NCI-H1092 treated with DMSO at 0.1 percent for 48 hours (cell line): ENCODE results near the gene CLDN6.

ENCODE experiments used
- DNase-seq: peaks from one replicate; lab custom pipeline; 2025; lab: John Stamatoyannopoulos, UW

CLDN6 gene

DNA sequence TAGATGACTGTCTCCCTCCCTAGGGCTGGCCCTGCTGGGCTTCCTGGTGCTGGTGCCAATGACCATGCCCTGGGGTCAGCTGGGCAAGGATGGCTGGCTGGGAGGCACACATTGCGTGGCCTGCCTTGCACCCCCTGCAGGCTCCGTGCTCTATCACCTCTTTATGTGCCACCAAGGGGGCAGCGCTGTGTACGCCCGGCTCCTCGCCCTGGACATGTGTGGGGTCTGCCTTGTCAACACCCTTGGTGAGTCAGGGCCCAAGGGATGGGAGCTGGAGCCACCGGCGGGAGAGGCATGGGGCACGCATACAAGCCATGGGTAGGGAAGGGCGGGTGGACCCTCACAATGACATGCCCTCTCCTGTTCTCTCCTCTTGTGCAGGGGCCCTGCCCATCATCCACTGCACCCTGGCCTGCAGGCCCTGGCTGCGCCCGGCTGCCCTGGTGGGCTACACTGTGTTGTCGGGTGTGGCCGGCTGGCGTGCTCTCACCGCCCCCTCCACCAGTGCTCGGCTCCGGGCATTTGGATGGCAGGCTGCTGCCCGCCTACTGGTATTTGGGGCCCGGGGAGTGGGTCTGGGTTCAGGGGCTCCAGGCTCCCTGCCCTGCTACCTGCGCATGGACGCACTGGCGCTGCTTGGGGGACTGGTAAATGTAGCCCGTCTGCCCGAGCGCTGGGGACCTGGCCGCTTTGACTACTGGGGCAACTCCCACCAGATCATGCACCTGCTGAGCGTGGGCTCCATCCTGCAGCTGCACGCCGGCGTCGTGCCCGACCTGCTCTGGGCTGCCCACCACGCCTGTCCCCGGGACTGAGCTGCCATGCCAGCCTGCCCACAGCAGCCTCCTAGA is 46.6 kb downstream of the CLDN6 start:
- DNase-seq: no peak

GRCh38 chr16:2970563-2970962 is 47.4 kb downstream of the CLDN6 start:
- DNase-seq: no peak

DNA sequence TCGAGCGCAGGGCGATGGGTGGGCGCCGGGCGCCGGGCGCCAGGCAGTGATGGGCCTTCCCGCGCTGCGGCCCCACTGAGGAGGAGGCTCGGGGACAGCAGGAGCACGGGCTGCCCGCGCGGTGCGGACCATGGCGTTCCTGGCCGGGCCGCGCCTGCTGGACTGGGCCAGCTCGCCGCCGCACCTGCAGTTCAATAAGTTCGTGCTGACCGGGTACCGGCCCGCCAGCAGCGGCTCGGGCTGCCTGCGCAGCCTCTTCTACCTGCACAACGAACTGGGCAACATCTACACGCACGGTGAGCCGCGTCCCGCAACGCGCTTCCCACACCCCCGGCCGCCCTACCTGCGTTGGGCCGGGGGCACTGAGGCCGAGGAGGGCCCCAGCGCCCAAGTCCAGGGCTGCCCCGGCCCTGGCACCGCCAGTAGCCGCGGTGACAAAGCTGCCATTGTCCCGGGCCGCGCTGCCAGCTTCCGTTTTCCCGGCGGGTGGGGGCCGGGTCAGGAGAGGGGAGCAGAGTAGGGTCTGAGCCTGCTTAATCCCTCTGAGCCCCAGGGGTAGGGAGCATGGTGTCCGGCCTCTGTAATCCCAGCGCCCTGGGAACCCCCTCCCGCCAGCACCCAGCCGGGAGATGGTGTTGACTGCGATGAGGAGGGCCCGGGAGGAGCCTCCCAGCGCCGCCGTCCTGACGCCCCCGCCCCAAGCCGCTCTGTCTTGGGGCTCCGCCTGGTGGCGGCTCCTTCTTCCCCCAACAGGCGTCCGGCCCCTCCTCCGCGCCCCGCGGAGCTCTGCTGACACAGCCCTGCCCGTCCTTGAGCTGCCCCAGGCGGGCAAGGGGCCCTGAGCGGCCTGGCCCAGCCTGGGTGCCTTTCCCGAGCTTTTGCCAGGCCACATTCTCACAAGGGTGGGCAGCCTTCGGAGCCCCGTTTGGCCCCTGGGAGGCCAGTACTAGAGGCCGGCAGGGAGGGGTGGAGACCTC is 48.1 kb downstream of the CLDN6 start:
- peak; percentile 16 for DNase-seq

DNA sequence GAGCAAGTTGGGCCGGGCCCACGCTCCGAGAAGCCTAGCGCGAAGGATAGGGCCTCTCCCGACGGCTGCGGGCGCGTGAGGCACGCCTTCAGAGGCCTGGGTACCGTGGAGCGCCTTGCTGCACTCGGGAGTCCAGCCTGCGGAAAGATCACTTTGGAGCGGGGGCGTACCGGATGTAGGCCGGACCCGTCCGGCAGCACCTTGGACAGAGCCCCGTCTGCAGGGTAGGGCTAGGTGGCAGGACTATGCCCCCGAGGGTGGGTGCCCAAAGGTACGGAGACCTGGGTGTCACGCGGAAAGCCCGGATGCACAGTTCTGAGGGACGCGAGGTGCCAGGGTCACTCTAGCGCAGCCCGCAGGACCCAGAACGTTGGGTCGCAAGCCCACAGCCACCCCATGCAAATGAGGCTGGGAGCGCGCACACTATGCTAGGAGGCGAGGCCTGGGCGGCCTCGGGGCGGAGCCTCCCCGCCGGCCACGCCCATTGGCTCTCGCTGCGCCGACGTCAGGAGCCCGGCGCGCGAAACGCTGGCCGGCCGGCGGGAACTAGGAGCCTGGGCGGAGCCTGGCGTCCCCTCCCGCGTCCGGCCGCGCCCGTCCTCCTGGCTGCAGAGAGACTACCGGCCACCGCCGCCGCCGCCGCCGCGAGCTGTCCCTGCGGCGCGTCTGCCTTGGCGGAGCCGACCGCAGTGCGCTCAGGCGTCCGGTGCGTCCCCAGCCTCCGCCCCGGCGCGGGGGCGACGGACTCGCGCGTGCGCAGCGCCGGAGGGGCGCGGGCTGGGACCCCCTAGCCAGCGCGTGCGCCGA is 49.0 kb downstream of the CLDN6 start, which contains the start of gene PAQR4:
Gene PAQR4 (plus strand): TSS at position 611 of the 807 bp plus-strand sequence. CDS start 327 bp downstream, outside the sequence.
- peak; percentile 84 for DNase-seq

GRCh38 chr16:2968368-2968737 is 49.6 kb downstream of the CLDN6 start:
- no peak for DNase-seq

DNA sequence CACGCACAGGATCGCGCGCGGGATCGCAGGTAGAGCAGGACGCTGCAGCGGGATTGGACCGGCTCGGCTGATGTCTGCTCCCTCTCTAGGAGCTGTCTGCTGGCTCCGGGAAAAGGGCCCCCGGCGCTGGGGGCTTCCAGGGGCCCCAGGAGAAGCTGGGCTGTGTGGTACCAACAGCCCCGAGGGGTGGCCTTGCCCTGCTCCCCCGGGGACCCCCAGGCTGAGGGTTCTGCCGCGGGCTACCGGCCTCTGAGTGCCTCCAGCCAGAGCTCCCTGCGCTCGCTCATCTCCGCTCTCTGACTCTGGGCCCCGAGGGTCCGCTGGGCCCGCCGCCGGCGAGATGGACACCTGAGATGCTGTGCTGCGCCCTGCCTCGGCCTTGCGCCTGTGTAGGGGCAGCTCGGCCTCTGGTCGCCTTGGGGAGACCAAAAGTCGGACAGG is 50.2 kb downstream of the CLDN6 start:
- DNase-seq: no peak

- DNase-seq: no peak
These were observed 50.8 kb downstream of the CLDN6 start for GRCh38 chr16:2967211-2967631.

GRCh38 chr16:2966808-2967191 is 51.2 kb downstream of the CLDN6 start:
- no peak for DNase-seq

DNA sequence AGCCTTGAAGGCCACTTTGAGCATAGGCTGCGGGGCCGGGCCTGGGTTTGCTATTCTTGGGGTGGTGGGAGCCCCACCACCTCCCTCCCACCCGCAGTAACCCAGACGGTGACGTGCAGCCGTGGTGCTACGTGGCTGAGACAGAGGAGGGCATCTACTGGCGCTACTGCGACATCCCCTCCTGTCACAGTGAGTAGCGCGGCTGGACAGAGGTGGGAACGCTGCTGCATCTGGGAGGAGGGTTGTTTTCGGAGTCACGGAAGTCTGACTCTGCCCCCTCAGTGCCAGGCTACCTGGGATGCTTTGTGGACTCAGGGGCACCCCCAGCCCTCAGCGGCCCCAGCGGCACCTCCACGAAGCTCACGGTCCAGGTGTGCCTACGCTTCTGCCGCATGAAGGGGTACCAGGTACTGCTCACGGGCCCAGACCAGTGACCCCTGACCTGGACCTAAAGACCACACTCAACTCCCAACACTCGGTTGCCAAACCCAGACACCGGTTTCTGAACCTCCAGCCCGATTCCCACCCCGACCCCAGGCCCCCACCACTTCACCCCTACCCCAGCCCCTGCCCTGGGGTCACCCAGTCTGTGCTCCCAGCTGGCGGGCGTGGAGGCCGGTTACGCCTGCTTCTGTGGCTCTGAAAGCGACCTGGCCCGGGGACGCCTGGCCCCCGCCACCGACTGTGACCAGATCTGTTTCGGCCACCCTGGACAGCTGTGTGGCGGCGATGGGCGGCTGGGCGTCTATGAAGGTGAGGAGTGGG is 51.8 kb downstream of the CLDN6 start:
- DNase-seq: no peak
